ENCODE data around the gene ECHDC3.

DNA sequence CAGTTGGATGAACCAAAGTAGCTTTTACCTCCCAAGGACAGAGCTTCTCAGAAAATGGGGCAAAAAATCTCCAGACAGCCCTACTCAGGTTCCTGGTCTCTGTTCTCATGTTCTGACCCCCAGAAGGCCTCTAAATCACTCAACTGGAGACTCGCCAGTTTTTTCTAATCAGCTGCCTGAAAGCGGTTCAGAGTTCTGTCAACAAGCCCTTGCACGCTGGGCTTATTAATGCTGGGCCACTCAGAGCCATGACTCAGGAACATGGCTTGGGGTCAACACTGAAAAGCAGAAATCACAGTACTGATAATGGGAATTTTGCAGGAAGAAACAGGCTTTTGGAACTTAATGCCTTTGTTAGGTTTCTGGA, 15.3 kb downstream of the ECHDC3 start:
- TF ChIP-seq L3MBTL2 (conservative IDR thresholded peaks at IDR 0.05) = no peak
- TF ChIP-seq LEF1 (IDR thresholded peaks at IDR 0.05; ENCODE audit: borderline replicate concordance) = no peak
